Measurements from ENCODE around the gene CEP250.
"Not testable (repeated sequence)": the region's sequence is repeated elsewhere in the genome, so short reads cannot be mapped to it uniquely, and the experiment has no call there.

The CEP250 gene

GRCh38 chr20:35527122-35527769 is 71.8 kb downstream of the CEP250 start:
- no peak for DNase-seq

DNA sequence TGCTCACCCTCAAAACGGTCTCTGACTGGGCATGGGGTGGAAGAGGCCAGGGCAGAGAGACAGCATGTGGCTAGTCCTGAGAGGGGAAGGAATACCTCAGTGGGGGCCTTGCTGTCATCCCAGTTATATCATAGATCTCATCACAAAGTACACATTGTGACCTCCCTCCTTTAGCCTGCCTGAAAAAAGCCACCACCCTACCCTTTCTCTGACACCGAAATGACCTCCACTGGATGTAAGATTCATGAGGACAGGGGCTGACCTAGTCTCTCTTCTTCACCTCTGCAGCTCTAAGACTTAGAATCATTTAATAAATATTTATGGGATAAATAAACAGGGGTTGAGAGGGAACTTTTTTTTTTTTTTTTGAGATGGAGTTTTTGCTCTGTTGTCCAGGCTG is 74.2 kb downstream of the CEP250 start, which contains the start of gene C20orf173:
TSS of gene C20orf173 (minus strand) at position 101 of the 400 bp plus-strand sequence. CDS start 279 bp downstream, outside the sequence.
- no peak for DNase-seq

- peak; percentile 18 for DNase-seq
These were observed 84.4 kb downstream of the CEP250 start for GRCh38 chr20:35539756-35540212.

GRCh38 chr20:35541118-35541782 is 85.9 kb downstream of the CEP250 start:
- no peak for DNase-seq

- peak; percentile 98 for DNase-seq
These were observed 86.6 kb downstream of the CEP250 start, which contains the start of gene ERGIC3 for GRCh38 chr20:35541783-35542662. Gene ERGIC3 (plus strand): TSS chr20:35542078. CDS start chr20:35542098, 20 bp downstream.

DNA sequence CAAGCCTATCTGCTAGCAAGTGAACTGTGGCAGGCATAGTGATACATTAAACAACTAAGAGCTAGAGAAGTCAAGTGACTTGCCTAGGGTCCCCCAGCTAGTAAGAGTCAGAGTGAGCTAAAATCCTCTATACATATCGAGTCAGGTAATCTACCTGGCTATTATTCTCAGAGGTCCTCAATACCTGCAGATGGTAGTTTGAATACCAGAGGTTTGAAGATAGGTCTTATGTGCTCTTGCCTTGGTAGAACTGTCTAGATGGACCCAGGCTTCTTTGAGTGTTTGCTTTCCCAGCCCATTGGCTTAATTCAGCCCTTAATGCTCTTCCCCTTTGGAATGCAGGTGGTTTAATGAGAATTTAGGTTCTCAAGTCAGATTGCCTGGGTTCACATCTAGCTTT is 87.6 kb downstream of the CEP250 start:
- DNase-seq = no peak

DNA sequence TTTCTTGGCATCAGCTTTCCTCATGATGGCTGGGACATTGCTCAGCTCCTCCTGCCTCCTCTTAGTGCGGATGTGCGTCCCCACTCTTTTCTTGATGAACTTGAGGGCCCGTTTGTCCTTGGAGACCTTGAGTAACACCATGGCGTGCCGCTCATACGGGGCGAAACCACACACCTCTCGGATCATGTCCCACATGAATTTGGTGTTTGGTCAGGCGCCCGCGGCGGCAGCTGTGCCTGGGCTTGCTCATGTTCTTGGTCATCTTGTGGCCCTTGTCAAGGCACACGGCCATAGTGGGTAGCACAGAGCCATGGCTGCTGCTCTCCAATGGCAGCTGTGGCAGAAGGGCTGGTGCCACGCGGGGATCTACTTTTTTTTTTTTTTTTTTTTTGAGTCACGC is 89.0 kb downstream of the CEP250 start:
- DNase-seq = no peak

DNA sequence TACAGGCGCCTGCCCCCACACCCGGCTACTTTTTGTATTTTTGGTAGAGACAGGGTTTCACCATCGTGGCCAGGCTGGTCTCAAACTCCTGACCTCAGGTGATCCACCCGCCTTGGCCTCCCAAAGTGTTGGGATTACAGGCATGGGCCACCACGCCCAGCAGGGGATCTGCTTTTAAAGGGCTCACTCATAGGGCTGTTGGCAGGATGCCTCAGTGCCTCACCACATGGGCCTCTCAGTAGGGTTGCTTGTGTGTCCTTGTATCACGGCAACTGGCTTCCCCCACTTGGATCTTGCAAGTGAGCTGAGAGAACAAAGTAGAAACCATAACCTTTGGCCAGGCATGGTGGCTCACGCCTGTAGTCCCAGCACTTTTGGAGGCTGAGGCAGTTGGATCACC is 89.5 kb downstream of the CEP250 start:
- not testable (repeated sequence) for DNase-seq

DNA sequence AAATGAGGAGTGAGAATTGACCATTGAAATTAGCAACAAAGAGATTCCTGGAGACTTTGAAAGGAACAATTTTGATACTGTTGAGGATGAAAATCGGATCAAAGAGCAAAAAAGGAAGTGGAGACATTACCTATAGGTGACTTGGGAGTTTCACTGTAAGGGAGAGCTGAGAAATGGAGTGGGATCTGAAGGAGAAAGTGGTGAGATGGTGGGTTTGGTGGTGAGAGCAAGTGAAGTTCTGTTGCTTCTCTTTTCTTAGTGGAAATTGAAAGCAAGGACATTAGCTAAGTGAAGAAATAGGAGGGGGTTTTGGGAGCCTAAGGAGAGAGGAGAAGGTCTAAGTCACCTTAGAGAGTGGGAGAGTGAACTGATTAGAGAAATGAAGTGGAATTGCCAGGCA is 90.7 kb downstream of the CEP250 start:
- DNase-seq = no peak

- DNase-seq = no peak
These were observed 91.9 kb downstream of the CEP250 start for GRCh38 chr20:35547329-35547728.

DNA sequence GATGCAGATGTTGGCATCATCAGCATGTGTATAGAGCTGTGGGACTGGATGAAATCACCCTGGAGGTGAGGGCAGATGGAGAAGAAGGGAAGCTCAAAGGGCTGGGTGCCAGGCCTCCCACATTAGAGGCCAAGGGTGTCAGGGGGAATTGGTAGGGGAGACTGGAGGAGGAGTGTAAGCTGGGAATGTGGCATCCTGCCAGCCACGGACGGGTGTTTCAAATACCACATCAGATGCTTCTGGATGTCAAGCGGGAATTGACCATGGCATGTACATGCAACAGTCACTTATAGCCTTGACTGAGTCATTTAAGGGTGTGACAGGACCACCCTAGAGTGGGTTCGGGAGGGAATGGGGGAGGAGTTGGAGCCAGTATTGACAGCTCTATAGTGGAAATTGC is 96.1 kb downstream of the CEP250 start:
- DNase-seq = no peak

DNA sequence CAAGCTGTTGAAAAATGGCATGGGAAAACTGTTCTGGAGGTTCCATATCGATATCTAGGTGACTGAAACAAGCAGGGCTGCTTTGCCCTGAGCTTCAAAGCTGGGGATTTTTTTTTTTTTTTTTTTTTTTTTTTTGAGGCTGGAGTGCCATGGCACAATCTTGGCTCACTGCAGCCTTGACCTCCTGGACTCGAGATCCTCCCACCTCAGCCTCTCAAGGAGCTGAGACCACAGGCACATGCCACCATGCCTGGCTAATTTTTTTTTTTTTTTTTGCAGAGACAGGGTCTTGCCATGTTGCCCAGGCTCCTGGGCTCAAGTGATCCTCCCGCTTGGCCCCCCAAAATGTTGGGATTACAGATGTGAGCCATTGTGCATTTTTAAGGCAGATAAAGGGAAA is 97.5 kb downstream of the CEP250 start:
- no peak for DNase-seq

- DNase-seq = not testable (repeated sequence)
These were observed 100.1 kb downstream of the CEP250 start for GRCh38 chr20:35555461-35555860.

- no peak for DNase-seq
These were observed 100.7 kb downstream of the CEP250 start for GRCh38 chr20:35555951-35556645.

DNA sequence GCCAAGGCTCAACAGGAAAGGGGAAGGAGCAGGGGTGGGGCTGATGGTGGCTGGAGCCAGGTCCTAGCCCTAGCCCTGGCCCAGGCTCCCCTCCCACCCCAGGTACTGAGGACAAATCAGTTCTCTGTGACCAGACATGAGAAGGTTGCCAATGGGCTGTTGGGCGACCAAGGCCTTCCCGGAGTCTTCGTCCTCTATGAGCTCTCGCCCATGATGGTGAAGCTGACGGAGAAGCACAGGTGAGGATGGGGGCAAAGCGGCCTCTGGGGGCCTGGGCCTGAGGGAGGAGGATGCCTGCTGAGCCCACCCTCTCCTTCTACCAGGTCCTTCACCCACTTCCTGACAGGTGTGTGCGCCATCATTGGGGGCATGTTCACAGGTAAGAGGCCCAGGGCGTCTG is 101.5 kb downstream of the CEP250 start:
- DNase-seq = no peak

DNA sequence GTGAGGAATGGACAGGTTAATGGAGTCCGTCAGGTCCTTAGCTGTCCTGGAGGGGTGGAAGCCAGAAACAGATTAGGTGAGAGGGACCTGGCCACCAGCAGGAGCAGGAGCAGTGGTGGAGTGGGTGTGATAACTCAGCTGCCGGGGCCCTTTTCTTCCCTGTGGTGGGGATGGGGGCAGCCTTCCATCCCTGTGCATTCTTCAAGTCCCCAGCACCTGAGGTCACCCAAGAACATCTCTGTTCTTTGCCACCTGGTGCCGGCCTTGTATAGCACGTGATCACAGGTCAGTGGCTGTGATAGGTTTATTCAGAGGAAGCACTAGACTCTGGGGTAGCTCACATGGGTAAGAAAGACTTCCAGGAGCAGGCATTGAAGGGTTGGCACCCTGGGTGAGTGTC is 103.1 kb downstream of the CEP250 start:
- DNase-seq = no peak

DNA sequence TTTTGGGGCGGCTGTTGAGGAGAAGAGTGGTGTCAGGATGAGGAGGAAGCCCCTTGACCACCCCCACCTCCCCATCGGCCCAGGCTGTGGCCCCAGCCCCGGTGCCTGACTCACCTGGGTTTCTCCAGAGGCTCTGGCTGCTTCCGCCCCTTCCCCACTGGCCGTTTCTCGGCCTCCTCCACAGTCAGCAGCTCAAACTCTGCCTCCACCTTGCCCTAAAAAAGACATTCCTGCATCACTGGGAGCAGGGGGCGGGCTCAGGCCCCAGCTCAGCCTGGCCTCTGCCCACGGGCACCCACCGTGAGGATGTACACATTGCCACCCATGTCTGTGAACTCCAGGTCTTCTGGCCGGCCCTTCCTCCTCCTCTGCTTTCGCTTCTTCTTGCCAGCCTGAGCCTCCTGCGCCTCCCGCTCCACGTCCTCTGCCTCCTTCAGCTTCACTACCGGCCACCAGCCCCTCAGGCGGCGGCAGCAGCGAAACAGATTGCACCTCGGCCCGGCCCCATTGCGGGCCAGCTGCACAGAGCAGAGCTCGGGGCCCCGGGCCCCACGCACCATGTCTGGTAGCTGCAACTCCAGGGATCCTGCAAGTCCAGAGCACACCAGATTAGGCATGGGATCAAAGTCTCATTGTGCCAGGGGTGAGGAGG is 103.8 kb downstream of the CEP250 start:
- no peak for DNase-seq

DNA sequence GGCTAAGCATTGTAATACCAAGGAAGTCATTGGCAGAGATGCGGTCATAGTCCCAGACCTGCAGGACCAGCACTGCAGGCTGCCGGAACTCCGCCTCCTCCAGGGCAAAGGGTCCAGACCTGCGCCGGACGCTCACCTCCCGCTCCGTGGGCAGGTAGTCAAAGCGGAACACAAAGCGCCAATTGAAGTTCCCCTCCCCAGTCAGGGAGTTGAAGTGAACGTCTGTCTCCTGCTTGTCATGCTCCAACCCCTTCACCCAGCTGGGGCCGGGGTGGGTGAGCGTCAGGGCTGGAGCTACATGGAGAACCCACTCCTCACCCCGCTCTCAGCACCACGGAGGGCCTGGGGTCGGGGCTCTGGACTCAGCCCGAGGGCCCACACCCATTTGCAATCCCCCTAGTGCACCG is 104.7 kb downstream of the CEP250 start:
- no peak for DNase-seq

DNA sequence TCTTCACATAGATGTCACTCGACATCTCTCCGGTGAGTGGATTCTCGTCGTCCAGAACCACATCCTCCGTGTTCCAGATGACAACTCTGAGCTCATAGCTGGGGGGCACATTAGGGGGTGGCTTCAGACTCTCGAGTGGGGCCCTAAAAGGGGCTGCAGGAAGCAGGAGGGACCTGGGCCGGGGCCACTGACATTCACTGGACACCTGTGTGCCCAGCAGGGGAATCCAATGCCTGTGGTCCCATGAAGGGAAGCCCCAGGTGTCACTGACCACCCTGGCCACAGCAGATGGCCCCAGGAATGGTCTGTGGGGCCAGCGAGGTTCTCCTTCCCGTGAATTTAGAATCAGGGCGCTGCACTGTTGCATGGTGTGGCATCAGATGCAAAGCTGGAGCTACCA is 105.1 kb downstream of the CEP250 start:
- no peak for DNase-seq

DNA sequence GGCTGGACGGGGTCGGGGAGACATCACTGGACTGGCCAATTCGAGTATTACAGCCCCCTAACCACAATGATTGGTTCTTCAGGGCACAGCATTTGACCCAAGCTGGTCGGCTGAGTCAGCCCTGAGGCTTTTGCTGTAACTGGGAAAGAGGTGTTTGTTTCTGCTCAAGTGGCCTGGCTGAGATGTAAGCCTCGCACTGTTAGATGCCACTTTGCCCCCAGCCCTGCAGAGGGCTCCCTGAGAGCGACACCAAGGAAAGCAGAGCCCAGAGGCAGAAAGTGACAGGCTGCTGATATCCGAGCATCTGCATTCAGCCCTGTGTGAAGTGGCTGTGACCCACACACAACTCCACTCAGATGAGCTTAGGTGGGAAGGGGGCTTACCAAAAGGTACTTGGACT is 105.9 kb downstream of the CEP250 start:
- DNase-seq = peak; percentile 23

GRCh38 chr20:35561671-35562070 is 106.3 kb downstream of the CEP250 start:
- no peak for DNase-seq

DNA sequence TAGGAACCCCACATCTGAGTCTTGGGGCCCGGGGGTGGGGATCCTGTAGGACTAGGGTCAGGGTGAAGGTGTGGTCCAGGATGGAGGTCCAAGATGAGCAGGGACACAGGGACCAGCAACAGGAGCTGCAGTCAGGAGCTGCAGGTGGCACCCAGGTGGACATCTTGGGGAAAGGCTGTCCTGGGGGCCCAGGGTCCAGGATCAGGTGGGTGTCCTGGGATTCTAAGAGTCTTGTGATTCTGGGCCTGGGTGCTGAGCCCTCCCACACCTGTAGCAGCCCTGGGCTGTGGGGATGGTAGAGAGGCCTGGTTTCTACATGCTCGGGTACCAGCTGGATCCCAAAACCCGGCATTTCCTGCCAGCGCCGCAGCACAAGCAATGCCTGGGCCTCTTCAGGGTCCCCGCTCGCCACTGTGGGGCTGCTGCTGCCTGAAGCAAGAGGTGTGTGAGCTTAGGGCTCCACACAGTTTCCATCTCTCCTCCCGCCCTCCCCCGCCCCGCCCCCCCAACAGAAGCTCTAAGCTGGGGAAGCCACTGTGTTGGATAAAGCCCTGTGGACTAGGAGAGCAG is 107.2 kb downstream of the CEP250 start:
- DNase-seq = no peak
